PC-9 (cell line): ENCODE data around the gene PHC3.

Experiments used
- CTCF ChIP-seq: fragments of 200-600 bp; sonication (generic); conservative IDR thresholded peaks from 2 replicates; pipeline ENCODE4 v1.6.1; 2017; ENCODE audit warnings: mixed run types, antibody characterized with exemption, mild to moderate bottlenecking, moderate library complexity
- EZH2 ChIP-seq: fragments of 200-600 bp; sonication (generic); IDR thresholded peaks from 2 replicates; pipeline ENCODE4 v1.8.0; 2017; ENCODE audit warnings: antibody characterized with exemption, low read depth

DNA sequence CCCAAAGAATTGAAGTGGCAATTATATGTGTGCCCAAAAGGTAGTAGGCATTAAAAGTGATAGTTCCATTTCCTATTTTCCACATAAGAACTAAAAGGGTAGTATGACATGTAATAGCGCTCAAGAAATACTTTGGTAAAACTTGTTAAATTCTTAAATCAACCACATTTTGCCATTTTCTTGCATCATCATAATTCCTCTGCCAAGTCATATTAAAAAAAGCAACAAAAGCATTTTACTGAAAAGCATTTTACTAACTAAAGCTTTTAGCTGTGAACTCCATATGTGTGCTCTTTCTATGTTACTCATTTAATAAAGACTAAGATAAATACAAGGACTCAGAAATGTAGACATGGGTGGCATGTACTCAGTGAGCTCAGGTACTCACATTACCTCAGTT lies 73.6 kb downstream of the PHC3 start:
- TF ChIP-seq CTCF = no peak
- no peak for TF ChIP-seq EZH2
